H1 (cell line): ENCODE measurements around the gene S100A8. TPM values are rescaled to one million over a fixed set of nuclear protein-coding genes. Genes with fewer than 3 reads are reported as not detected.

Experiments
- GTF2F1 ChIP-seq: IDR thresholded peaks from 2 replicates; pipeline ENCODE4 v1.6.1; 2012; ENCODE audit warnings: low read depth, low read length, improper control_type of control experiment, borderline replicate concordance
- HDAC6 ChIP-seq: IDR thresholded peaks from one replicate; pipeline ENCODE4 v1.7.1; 2012; ENCODE audit warnings: low read depth, mild to moderate bottlenecking, inconsistent platforms, low read length, moderate library complexity
- polyA plus RNA-seq, 7 experiments: library from polyadenylated mRNA; depleted of rRNA in 3 of 7; stranded (reverse) in 5 of 7; unstranded in 2 of 7; fragments of >200 nt in 5 of 7; fragments of 200-250 nt in 2 of 7; gene quantifications; 1 replicate in 5 of 7; 2 replicates in 1 of 7; 4 replicates in 1 of 7; pipeline versions ENCODE4 v1.2.1 to v1.2.3, GENCODE V29; 2011 to 2013; ENCODE audit warnings: missing spikeins in 2 of 7, mixed read lengths in 2 of 7
- total RNA-seq: library from RNA; stranded (reverse); fragmentation: NEBNext Ultra II Directional; extraction: Animal tissue kit (Norgen Biotek cat#: 25700); gene quantifications from 2 replicates; pipeline ENCODE4 v1.2.1, GENCODE V29; 2021

Gene S100A8
- total and polyA plus RNA-seq, 2 of the 8 experiments (the other 6 are each of a cell fraction or from before 2014, with no cell fraction given) = not detected

DNA sequence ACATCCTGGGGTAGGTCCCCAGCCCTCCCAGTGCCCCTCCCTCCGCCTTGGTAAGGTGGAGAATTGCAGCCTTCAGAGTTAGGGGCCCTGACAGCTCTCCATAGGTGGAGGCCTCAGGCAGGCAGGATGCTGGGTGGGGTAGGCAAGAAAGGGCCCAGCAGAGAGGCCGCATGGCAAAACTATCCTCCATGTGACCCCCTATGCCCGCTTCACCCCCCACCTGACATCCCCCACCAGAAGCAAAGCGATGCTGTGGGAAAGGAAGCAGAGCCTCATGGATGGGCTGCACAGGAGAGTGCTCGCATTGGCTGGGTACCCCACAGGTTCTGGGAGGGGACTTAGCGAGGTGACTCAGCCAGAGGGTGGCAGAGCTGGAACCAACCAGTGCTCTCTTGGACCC lies 31.6 kb downstream of the S100A8 start (continued):
- TF ChIP-seq GTF2F1 (no peak), HDAC6 (no peak)
- TF ChIP-seq, all 59 proteins: peak for 0
